Caco-2 (cell line): ENCODE results near the gene NGF. TPM values are rescaled to one million over a fixed set of nuclear protein-coding genes. Genes with fewer than 3 reads are reported as not detected.

Experiments
- BruUV-seq: library from RNA; stranded (reverse); fragments of 400-500 nt; replicated peaks from 2 replicates; lab custom pipeline; 2021; lab: Mats Ljungman, UMichigan
- CTCF ChIA-PET: fragments of 300-600 bp; sonication (Branson Sonifier 250); formaldehyde crosslinking; loops from one replicate; lab custom pipeline; 2022; ENCODE audit warnings: antibody characterized with exemption; lab: Charles Lee
- POLR2A ChIA-PET: fragments of 300-600 bp; sonication (Branson Sonifier 250); formaldehyde crosslinking; loops from one replicate; lab custom pipeline; 2022; ENCODE audit warnings: antibody characterized with exemption; lab: Charles Lee
- DNase-seq, 2 experiments: peaks; one replicate each; pipeline versions ENCODE4 v3.0.0 to v3.0.0-alpha.2; 2020 to 2022
- H3K27me3 ChIP-seq: replicated peaks from 2 replicates; pipeline ENCODE4 v1.6.0; 2011; ENCODE audit warnings: low read length; ENCODE audit not compliant: control insufficient read depth, insufficient read depth
- H3K36me3 ChIP-seq: 2 replicates; pipeline ENCODE4 v1.5.1; 2011; ENCODE audit warnings: low read length; ENCODE audit not compliant: control insufficient read depth, insufficient read depth
- H3K4me1 ChIP-seq: fragments of 250-450 bp; sonication (Bioruptor Pico); 2 replicates; pipeline ENCODE4 v1.5.1; 2020; ENCODE audit warnings: mild to moderate bottlenecking
- H3K4me3 ChIP-seq: 2 replicates; pipeline ENCODE4 v1.5.1; 2011; ENCODE audit warnings: low read depth, mild to moderate bottlenecking, control low read depth, low read length
- H3K9me3 ChIP-seq: fragments of 250-450 bp; sonication (Bioruptor Pico); 2 replicates; pipeline ENCODE4 v1.5.1; 2020; ENCODE audit warnings: mild to moderate bottlenecking, moderate library complexity
- H3K27ac Mint-ChIP-seq: one replicate; pipeline ENCODE4 v1.8.0; 2022; ENCODE audit warnings: mixed read lengths; ENCODE audit not compliant: unreplicated experiment
- H3K27me3 Mint-ChIP-seq: one replicate; pipeline ENCODE4 v1.8.0; 2022; ENCODE audit warnings: mixed read lengths; ENCODE audit not compliant: insufficient read depth, unreplicated experiment
- H3K36me3 Mint-ChIP-seq: one replicate; pipeline ENCODE4 v1.8.0; 2022; ENCODE audit warnings: mild to moderate bottlenecking, mixed read lengths; ENCODE audit not compliant: insufficient read depth, unreplicated experiment
- H3K4me1 Mint-ChIP-seq: one replicate; pipeline ENCODE4 v1.8.0; 2022; ENCODE audit warnings: low read depth, mixed read lengths; ENCODE audit not compliant: unreplicated experiment
- H3K4me3 Mint-ChIP-seq: one replicate; pipeline ENCODE4 v1.8.0; 2022; ENCODE audit warnings: mild to moderate bottlenecking, moderate library complexity, mixed read lengths; ENCODE audit not compliant: unreplicated experiment
- H3K9me3 Mint-ChIP-seq: one replicate; pipeline ENCODE4 v1.8.0; 2022; ENCODE audit warnings: mixed read lengths; ENCODE audit not compliant: unreplicated experiment
- CTCF ChIP-seq, 2 experiments: fragments of 200-600 bp in 1 of 2; IDR thresholded peaks; 1 replicate in 1 of 2; 2 replicates in 1 of 2; pipeline versions ENCODE4 v1.5.1 to v1.8.0; 2011 to 2022; ENCODE audit warnings: antibody characterized with exemption in 1 of 2, control low read depth in 1 of 2, inconsistent platforms in 1 of 2, low read depth in 1 of 2, low read length in 1 of 2, mild to moderate bottlenecking in 1 of 2, moderate library complexity in 1 of 2; ENCODE audit not compliant: insufficient read depth in 1 of 2, severe bottlenecking in 1 of 2, unreplicated experiment in 1 of 2
- intact Hi-C: fragments of 100-400 bp; cut with micrococcal nuclease; formaldehyde crosslinking; loops from one replicate; pipeline ENCODE4 v1.10.0; 2022; ENCODE audit not compliant: unreplicated experiment
- total RNA-seq: library from RNA; stranded (reverse); gene quantifications from 2 replicates; pipeline ENCODE4 v1.2.3, GENCODE V29; 2022

Gene NGF
- total RNA-seq, 1 experiment from 2014 or later: not detected

GRCh38 chr1:115286431-115287205 lies 51.4 kb downstream of the NGF start:
- ChIA-PET POLR2A (no interaction called here), CTCF (no interaction called here)
- TF ChIP-seq CTCF (IDR thresholded peaks at IDR 0.05; ENCODE audit: insufficient read depth in 1 of 2, low read depth in 1 of 2, low read length in 1 of 2, severe bottlenecking in 1 of 2, unreplicated experiment in 1 of 2): no peak
- H3K36me3 Mint-ChIP-seq: no peaks in the 10 kb centered on the region
- no peak for DNase-seq
- no peaks in the 10 kb centered on the region for H3K9me3 Mint-ChIP-seq
- H3K4me1 ChIP-seq: no peaks in the 10 kb centered on the region
- no peak overlapping the region for H3K4me3 ChIP-seq
- no peaks in the 10 kb centered on the region for H3K9me3 ChIP-seq
- no peaks in the 10 kb centered on the region for H3K36me3 ChIP-seq
- no peak overlapping the region for H3K27ac Mint-ChIP-seq
- peaks cover 13% of the 10 kb centered on the region for H3K4me1 Mint-ChIP-seq
- no peaks in the 10 kb centered on the region for H3K27me3 Mint-ChIP-seq
- no TSS peak for BruUV-seq
- intact Hi-C loops: no loop called here
- H3K4me3 Mint-ChIP-seq: no peak overlapping the region
- no peaks in the 10 kb centered on the region for H3K27me3 ChIP-seq

GRCh38 chr1:115284209-115284608 lies 53.8 kb downstream of the NGF start:
- no TSS peak for BruUV-seq

GRCh38 chr1:115283681-115284146 lies 54.3 kb downstream of the NGF start:
- H3K4me3 ChIP-seq: no peak overlapping the region
- H3K4me1 ChIP-seq: no peaks in the 10 kb centered on the region
- no peak for DNase-seq
- BruUV-seq: no TSS peak
- TF ChIP-seq CTCF (IDR thresholded peaks at IDR 0.05; ENCODE audit: insufficient read depth in 1 of 2, low read depth in 1 of 2, low read length in 1 of 2, severe bottlenecking in 1 of 2, unreplicated experiment in 1 of 2): no peak
- ChIA-PET POLR2A (no interaction called here), CTCF (no interaction called here)
- Mint-ChIP-seq H3K9me3 (no peaks in the 10 kb centered on the region), H3K27ac (no peak overlapping the region), H3K36me3 (no peaks in the 10 kb centered on the region), H3K4me1 (peaks cover 6% of the 10 kb centered on the region), H3K27me3 (no peaks in the 10 kb centered on the region), H3K4me3 (no peak overlapping the region)
- no peaks in the 10 kb centered on the region for H3K9me3 ChIP-seq
- intact Hi-C loops: no loop called here
- no peaks in the 10 kb centered on the region for H3K27me3 ChIP-seq
- H3K36me3 ChIP-seq: no peaks in the 10 kb centered on the region

More at GRCh38 chr1:115284209-115284608, 53.8 kb downstream of the NGF start:
- H3K4me1 Mint-ChIP-seq: peaks cover 6% of the 10 kb centered on the region
- Histone ChIP-seq H3K36me3 (no peaks in the 10 kb centered on the region), H3K9me3 (no peaks in the 10 kb centered on the region), H3K4me1 (no peaks in the 10 kb centered on the region), H3K4me3 (no peak overlapping the region), H3K27me3 (no peaks in the 10 kb centered on the region)
- H3K9me3 Mint-ChIP-seq: no peaks in the 10 kb centered on the region
- H3K4me3 Mint-ChIP-seq: no peak overlapping the region
- DNase-seq: no peak
- H3K27ac Mint-ChIP-seq: no peak overlapping the region
- TF ChIP-seq CTCF (IDR thresholded peaks at IDR 0.05; ENCODE audit: insufficient read depth in 1 of 2, low read depth in 1 of 2, low read length in 1 of 2, severe bottlenecking in 1 of 2, unreplicated experiment in 1 of 2): no peak
- ChIA-PET POLR2A (no interaction called here), CTCF (no interaction called here)
- intact Hi-C loops: no loop called here
- H3K27me3 Mint-ChIP-seq: no peaks in the 10 kb centered on the region
- H3K36me3 Mint-ChIP-seq: no peaks in the 10 kb centered on the region
